NOMO-1 treated with DMSO at 0.1 percent for 48 hours (cell line): Measurements from ENCODE around the gene YARS2.
A peak's percentile ranks its signal among the peaks of the same experiment; 100 is the strongest.

Source experiments
- DNase-seq: peaks from one replicate; lab custom pipeline; 2025; ENCODE audit not compliant: unreplicated experiment; lab: John Stamatoyannopoulos, UW

YARS2 gene

DNA sequence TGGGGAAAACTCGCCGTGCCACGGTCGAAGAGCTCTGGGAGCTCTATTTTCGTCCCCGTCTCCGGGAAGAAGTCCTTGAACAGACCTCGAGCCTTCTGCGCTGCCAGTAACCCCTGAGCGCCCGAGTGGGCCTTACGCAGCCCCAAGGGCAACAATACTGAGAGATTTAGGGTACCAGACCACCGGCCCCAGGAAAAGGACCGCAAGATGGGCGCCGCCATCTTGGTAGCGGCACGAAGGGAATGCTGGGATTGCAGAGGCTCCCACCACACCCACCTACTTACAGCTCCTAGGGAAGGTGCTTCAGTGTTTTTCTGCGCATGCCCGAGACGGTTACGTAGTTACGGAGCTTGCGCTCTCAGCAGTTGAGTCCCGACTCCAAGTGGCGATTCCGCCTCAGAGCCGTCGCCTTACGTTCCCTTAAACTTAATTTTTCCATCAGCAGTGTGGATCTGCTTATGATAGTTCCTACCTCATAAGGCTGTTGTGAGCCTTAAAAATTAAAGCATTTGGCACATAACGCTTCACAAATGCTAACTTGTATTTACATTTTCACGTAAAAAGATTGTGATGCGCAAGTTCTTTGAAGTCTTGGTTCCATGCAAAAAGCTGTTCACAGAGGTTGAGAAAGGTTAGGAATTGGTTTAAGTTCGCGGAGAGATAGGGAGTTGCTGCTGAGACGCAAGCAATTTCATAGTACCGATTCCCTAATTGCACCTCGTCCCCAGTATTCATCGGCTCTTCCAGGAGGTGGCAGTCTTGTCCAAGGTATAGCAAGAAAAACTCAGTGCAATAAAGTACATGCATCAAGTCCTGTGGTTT lies at the start of gene YARS2:
Gene YARS2 (minus strand): TSS at position 244 of the 822 bp plus-strand sequence. CDS start 23 bp downstream, at position 221.
- peak; percentile 91 for DNase-seq

DNA sequence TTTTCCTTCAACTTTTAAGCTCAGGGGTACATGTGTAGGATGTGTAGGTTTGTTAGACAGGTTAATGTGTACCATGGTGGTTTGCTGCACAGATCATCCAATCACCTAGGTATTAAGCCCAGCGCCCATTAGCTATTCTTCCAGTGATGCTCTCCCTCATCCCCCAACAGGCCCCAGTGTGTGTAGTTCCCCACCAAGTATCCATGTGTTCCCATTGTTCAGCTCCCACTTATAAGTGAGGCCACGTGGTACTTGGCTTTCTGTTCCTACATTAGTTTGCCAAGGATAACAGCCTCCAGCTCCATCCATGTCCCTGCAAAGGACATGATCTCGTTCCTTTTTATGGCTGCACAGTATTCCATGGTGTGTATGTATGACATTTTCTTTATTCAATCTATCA lies 48.6 kb upstream of the YARS2 start:
- DNase-seq: no peak

DNA sequence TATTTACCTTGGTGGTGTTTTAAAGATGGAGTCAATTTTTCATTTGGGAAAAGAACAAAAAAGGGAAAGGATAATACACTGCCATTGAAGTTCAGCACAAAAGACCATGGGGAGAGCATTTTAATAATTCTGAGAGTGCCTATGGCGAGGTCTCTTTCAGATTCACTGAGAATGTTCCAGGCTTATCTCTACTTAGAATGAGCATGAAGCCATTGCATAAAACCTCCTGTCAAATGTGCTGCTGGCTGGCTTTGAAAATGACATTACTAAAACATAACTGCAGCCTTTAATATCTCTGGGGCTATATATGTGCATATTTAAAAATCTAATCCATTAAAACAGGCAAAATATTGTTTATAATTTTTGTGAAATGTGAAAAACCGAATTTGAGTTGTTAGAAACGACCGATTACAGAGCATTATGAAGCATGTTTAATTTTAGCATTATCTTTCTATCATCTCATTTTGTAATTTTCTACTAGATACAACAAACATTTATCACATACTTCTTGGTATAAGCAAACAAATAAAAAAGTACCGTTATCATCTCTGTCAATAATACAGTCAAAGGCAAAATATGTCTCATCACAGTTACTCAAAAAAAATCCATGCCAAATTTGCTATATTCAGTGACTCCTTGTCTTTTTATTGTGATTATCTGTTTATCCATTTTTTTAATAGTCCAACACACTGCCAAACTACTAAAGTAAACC lies 45.7 kb upstream of the YARS2 start:
- no peak for DNase-seq

GRCh38 chr12:32794281-32794680 lies 38.6 kb upstream of the YARS2 start:
- DNase-seq: no peak

GRCh38 chr12:32789916-32790315 lies 34.2 kb upstream of the YARS2 start:
- DNase-seq: no peak

DNA sequence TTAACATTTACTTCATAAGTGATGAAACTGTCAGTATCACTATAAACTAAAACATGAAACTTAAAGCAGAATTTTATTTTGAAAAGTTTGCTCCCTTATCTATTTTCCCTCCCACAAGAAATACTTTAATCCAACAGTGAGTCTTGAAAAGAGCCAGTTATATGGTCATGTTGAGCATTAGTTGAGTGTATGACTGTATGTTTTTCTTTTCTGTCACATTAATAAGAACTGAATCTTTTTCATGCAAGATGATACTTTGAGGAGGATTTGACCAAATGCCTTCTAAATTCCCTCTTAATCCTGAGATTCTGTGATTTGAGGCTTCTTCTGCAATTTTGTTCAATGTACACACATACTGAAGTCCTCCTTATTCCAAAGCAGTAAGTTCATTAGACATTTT lies 33.7 kb upstream of the YARS2 start:
- DNase-seq: no peak

DNA sequence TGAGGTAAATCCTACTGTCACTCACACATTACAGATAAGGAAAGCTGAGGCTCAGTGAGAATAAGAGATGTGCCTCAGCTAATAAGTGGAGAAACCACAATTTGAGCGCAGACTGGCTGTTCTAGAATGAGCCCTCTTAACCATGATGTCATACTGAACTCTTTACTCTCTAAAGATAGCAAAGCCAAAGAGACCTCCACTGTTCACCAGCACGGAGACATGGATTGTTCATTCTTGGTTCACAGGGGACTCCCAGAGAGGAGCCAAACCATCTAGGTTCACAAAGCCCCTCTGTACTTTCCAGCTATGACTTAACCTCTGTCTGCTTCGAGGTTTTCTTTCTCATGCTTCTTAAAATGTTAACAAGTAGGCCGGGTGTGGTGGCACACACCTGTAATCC lies 32.7 kb upstream of the YARS2 start:
- DNase-seq: no peak

GRCh38 chr12:32785557-32785956 lies 29.9 kb upstream of the YARS2 start:
- DNase-seq: no peak

DNA sequence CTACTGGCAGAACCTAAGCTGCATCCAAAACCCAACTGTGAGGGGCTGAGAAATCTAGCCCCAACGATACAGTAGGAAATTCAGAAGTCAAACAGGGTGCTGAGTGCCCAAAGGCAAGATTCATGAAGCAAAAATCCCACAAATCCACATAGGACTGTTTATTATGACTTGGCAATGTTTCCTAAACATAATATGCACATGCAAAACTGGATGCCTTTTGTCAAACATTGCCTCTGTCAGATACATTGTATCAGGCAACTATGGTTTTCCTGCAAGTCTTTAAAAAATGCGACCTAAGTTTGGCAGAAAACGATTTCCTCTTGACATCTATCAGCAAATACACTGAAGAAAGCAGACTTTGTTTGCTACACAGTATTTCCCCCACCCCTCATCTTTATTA lies 27.3 kb upstream of the YARS2 start:
- DNase-seq: no peak

DNA sequence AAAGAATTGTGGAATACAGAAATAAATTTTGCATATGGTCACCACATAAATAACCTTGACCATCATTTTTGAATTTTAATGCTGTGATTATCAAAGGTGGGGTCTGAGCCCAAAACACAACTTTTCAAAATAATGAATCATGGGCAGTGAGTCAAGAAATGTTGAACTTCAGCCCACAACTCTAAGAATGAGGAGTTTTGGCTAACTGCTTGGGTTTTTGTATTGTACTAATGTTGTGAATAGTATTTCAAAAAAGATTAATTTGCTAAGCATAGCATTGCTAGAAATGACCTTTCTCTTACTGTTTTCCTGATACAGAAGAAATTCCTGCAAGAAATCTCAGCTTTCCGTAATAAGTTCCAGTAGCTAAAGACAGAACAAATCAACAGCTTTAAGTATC lies 24.4 kb upstream of the YARS2 start:
- DNase-seq: no peak

DNA sequence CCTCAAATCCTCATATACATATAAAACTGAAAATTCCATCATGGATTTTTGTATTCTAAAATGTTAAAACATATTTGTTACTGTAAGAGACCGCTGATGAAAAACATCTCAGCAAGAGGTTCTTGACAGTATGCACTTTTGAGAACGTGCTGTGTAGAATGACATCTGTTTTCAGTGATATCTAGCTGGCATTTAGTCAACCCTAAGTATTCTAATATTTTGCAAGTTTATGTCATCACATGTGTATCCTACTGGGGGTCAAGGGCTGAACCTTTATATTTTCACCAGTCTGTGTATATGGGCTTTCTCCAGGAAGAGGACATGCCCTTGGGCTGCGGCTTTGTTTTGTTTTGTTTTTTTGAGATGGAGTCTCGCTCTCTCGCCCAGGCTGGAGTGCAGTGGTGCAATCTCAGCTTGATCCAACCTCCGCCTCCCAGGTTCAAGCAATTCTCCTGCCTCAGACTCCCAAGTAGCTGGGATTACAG lies 22.0 kb upstream of the YARS2 start:
- DNase-seq: no peak

- no peak for DNase-seq
Measured at GRCh38 chr12:32777159-32777558, 21.5 kb upstream of the YARS2 start.

GRCh38 chr12:32776258-32776657 lies 20.6 kb upstream of the YARS2 start:
- DNase-seq: no peak

DNA sequence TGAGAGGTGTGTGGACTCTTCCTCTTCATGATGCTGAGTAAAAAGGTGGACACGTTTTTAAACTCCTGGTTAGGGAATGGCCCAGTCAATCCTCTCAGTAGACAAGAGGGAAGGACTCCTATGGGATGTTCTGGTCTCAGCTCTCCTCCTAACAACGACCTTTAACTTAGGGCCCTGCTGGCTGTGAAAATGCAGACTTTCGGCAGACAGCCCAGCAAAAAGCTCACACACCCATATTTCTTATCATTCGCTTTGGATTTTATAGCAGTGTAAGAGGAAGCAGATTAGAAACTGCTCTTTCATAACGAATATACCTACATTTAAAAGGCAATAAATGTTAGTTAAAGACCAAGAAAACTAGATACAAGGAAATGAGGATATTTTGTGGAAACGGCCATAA lies 18.0 kb upstream of the YARS2 start:
- DNase-seq: no peak

DNA sequence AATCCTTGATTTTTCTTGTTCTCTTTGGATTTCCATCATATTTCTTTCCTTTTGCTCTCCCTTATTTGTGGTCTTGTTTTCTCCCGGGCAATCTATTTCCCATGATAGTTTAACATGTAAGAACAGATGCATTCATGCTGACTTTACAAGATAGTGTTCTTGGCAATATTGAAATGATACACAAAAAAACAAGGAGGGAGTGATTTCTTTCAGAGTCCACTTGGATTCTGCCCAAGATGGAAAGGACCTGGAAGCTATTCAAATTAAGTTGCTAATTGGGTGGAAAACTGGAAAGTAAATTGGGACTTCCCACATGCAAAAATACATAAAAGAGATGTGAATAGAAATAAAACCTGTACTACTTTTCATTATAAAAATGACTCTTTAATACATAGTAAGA lies 14.4 kb upstream of the YARS2 start:
- no peak for DNase-seq

DNA sequence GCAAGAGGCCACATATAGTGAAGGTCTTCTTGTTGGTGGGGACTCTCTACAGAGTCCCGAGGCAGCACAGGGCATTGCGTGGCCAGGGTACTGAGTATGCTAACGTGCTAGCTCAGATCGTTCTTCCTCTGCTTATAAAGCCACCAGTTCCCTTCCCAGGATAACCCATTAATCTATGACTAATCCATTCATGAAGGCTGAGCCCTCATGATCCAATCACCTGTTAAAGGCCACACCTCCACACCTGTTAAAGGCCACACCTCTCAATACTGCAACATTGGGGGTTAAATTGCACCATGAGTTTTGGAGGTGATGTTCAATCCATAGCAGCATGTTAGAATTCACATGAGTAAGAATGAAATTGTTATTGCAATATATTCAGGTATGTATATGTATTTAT lies 12.8 kb upstream of the YARS2 start:
- DNase-seq: no peak

DNA sequence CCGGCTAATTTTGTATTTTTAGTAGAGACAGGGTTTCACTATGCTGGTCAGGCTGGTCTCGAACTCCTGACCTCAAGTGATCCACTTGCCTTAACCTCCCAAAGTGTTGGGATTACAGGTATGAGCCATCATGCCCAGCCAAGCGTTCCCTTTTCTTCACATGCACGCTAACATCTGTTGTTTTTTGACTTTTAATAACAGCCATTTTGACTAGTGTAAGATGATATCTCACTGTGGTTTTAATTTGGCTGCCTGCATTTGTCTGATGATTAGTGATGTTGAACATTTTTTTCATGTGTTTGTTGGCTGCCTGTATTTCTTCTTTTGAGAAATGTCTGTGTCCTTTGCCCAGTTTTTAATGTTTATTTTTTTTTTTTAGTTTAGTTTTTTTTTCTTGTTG lies 10.2 kb upstream of the YARS2 start:
- DNase-seq: no peak

DNA sequence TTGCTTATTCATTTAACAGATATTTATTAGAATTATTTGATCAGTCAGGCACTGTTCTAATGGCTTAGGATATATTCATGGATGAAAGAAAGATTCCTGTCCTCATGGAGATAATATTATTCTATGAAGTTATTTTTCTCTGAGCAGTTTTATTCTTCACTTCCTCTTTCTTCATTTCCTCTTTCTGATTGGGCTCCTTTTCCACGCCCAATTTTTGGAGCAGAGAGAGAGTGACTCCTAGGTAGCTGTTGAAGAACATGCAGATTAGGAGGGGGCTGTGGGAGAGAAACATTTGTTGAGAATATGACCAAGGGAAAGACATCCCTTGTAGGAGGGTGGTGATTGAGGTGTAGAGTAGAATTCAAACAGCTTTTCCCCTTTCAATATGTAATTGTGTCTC lies 6.0 kb upstream of the YARS2 start:
- peak; percentile 85 for DNase-seq

GRCh38 chr12:32757157-32757556 lies 1.5 kb upstream of the YARS2 start:
- no peak for DNase-seq

DNA sequence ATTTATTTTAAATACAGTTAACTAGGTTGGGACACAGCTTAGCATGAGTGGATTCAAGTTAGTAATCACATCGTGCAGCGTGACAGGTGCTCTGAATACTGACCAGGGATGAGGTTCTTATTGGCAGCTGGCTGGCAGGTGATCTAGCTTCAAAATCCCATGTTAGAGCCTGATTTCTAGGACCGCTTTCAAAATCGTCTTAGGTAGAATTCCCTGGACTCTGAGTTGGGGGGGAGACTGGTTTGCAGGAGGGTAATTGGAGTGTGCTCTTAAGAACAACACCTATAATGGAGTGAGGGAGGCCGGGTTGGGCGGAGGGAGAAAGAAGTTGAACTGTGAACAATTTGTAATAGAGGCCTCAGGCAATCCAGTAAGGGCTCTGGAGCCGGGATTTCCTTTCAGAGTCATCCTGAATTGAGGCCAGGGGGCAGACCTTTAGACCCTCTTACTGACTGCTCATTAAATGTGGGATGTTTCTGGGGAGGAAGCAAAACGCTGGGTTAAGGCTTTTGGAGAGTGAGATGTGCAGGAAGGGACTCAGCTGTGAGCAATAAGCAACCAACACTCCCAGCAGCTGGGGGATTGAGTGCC lies 874 bp upstream of the YARS2 start:
- DNase-seq: no peak

- DNase-seq: peak; percentile 78
Measured at GRCh38 chr12:32755051-32755653, 545 bp downstream of the YARS2 start.

GRCh38 chr12:32754111-32754510 lies 1.6 kb downstream of the YARS2 start:
- peak; percentile 15 for DNase-seq
